ENCODE measurements around the gene SPOUT1. TPM values are rescaled to one million over a fixed set of nuclear protein-coding genes. Genes with fewer than 3 reads are reported as not detected.

The SPOUT1 gene
- total and polyA plus RNA-seq, 2 of the 13 experiments (the other 11 are each of a cell fraction or from before 2014, with no cell fraction given) = 39.0 to 45.8 TPM

- TF ChIP-seq ZMYM3 (CRISPR knock-in tag; IDR thresholded peaks at IDR 0.05) (no peak), SMC3 (IDR thresholded peaks at IDR 0.05; ENCODE audit: low read length) (peak; percentile 3; the same call in 1 of the 2 replicates), MAFK (conservative IDR thresholded peaks at IDR 0.05 in 1 of 2, IDR thresholded peaks at IDR 0.05 in 1 of 2; ENCODE audit: low read length in 2 of 2) (peak; percentile 18 to 43; a peak in 1 of 4 replicates), ZNF7 (CRISPR knock-in tag; IDR thresholded peaks at IDR 0.05) (no peak)
- H4K20me1 ChIP-seq (ENCODE audit: insufficient read depth, low read length) = no peaks in the 10 kb centered on the region
- DNase-seq (ENCODE audit: low spot score) (no peak), FAIRE-seq (no peak), ATAC-seq (peak; percentile 19)
- peaks cover 10% of the 10 kb centered on the region for H3K79me2 ChIP-seq (ENCODE audit: insufficient read depth, low read length)
- CTCF ChIA-PET (ENCODE audit: low intra/inter-chr PET ratio, low total read pairs) = no interaction called here
- H3K36me3 ChIP-seq (replicated peaks in 1 of 2; ENCODE audit: control insufficient read depth in 1 of 2, insufficient read depth in 2 of 2, low read length in 2 of 2) = peaks cover 22 to 56% of the 10 kb centered on the region in 2 experiments
- no peaks in the 10 kb centered on the region for H3K27me3 ChIP-seq (ENCODE audit: control insufficient read depth in 1 of 2, insufficient read depth in 2 of 2, low read length in 2 of 2)
- H3K4me3 ChIP-seq (replicated peaks in 1 of 3; ENCODE audit: insufficient read depth in 1 of 3, low read depth in 2 of 3, low read length in 3 of 3) = no peak overlapping the region
- H3K27ac ChIP-seq (ENCODE audit: extremely low read length, insufficient read depth, low read length) = no peak overlapping the region
- BruUV-seq (replicated peaks) = no TSS peak
- no peak overlapping the region for H3K4me2 ChIP-seq (ENCODE audit: low read depth, low read length)
- intact Hi-C loops (cut with micrococcal nuclease; ENCODE audit: unreplicated experiment) (no loop called here), in situ Hi-C loops (cut with HindIII; ENCODE audit: extremely low pct_ligation_motif_present, low pct_unique_long_range_greater_than_20kb) (no loop called here)
- peaks cover 31% of the 10 kb centered on the region for H3K4me1 ChIP-seq (ENCODE audit: insufficient read depth, low read length)
- POLR2A ChIA-PET = no interaction called here
- H3K9ac ChIP-seq (ENCODE audit: insufficient read depth, low read depth, low read length) = no peak overlapping the region
- 97% methylated on average over 15 of the region's 22 CpGs for WGBS (ENCODE audit: low lambda C conversion rate)
- H3K9me3 ChIP-seq (ENCODE audit: low read length) = no peaks in the 10 kb centered on the region
- no peak overlapping the region for H2AFZ ChIP-seq (ENCODE audit: low read length)
Observed at GRCh38 chr9:128825923-128826700, 3.5 kb downstream of the SPOUT1 start.

GRCh38 chr9:128824911-128825310, 4.7 kb downstream of the SPOUT1 start:
- H3K4me1 ChIP-seq (ENCODE audit: insufficient read depth, low read length) = peaks cover 35% of the 10 kb centered on the region
- BruUV-seq (replicated peaks) = no TSS peak
- H3K36me3 ChIP-seq (replicated peaks in 1 of 2; ENCODE audit: control insufficient read depth in 1 of 2, insufficient read depth in 2 of 2, low read length in 2 of 2) = peaks cover 22 to 62% of the 10 kb centered on the region in 2 experiments
- intact Hi-C loops (cut with micrococcal nuclease; ENCODE audit: unreplicated experiment) = no loop called here
- no peaks in the 10 kb centered on the region for H4K20me1 ChIP-seq (ENCODE audit: insufficient read depth, low read length)
- TF ChIP-seq ZNF768 (CRISPR knock-in tag; IDR thresholded peaks at IDR 0.05) (no peak), AGO2 (optimal IDR thresholded peaks at IDR 0.05; ENCODE audit: low read depth, low read length) (peak; percentile 32)
- DNase-seq (ENCODE audit: low spot score) = no peak
- H3K27me3 ChIP-seq (ENCODE audit: control insufficient read depth in 1 of 2, insufficient read depth in 2 of 2, low read length in 2 of 2) = no peaks in the 10 kb centered on the region
- POLR2A ChIA-PET = no interaction called here
- ATAC-seq = no peak
- in situ Hi-C loops (cut with HindIII; ENCODE audit: extremely low pct_ligation_motif_present, low pct_unique_long_range_greater_than_20kb) = no loop called here
- no peak overlapping the region for H3K4me3 ChIP-seq (replicated peaks in 1 of 3; ENCODE audit: insufficient read depth in 1 of 3, low read depth in 2 of 3, low read length in 3 of 3)
- WGBS (ENCODE audit: low lambda C conversion rate) = 97% methylated on average over 2 of the region's 7 CpGs
- peaks cover 10% of the 10 kb centered on the region for H3K79me2 ChIP-seq (ENCODE audit: insufficient read depth, low read length)
- H3K9me3 ChIP-seq (ENCODE audit: low read length) = no peaks in the 10 kb centered on the region
- H2AFZ ChIP-seq (ENCODE audit: low read length) = no peak overlapping the region
- H3K4me2 ChIP-seq (ENCODE audit: low read depth, low read length) = no peak overlapping the region
- no peak for FAIRE-seq
- CTCF ChIA-PET (ENCODE audit: low intra/inter-chr PET ratio, low total read pairs) = no interaction called here
- H3K9ac ChIP-seq (ENCODE audit: insufficient read depth, low read depth, low read length) = no peak overlapping the region
- H3K27ac ChIP-seq (ENCODE audit: extremely low read length, insufficient read depth, low read length) = no peak overlapping the region
